Retinal pigment epithelial cell (primary cell): ENCODE data around the gene EXOC6B.

Experiments
- DNase-seq: peaks from one replicate; pipeline ENCODE4 v3.0.0-alpha.2; 2010; ENCODE audit warnings: low read depth
- H3K4me3 ChIP-seq: 2 replicates; pipeline ENCODE4 v1.5.1; 2011; ENCODE audit warnings: mild to moderate bottlenecking, low read length, control low read depth, moderate library complexity
- TF ChIP-seq, protein P1 (sequence below): conservative IDR thresholded peaks from 2 replicates; pipeline ENCODE4 v1.5.1; 2011; ENCODE audit warnings: low read depth, low read length, control low read depth, inconsistent platforms

Gene EXOC6B

DNA sequence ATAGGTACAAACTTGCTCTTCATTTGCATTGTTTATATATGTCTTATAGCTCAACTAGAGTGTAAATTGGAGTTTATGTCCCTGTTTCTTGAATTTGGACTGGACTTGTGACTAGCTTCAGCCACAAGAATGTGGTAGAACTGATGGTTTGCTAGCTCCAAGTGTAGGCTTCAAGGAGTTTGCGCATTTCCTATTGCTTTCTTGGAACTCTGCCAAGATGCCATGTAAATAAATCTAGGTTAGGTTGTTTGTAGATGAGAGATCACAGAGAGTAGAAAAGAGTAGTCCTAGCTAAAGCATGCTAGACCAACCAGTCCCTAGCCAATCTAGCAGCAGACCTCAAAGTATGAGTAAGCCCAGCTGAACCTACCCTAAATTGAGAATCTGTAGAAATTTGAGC is 495.2 kb downstream of the EXOC6B start:
- no peak for DNase-seq
- H3K4me3 ChIP-seq, result no peak overlapping the region
- TF ChIP-seq, protein P1, sequence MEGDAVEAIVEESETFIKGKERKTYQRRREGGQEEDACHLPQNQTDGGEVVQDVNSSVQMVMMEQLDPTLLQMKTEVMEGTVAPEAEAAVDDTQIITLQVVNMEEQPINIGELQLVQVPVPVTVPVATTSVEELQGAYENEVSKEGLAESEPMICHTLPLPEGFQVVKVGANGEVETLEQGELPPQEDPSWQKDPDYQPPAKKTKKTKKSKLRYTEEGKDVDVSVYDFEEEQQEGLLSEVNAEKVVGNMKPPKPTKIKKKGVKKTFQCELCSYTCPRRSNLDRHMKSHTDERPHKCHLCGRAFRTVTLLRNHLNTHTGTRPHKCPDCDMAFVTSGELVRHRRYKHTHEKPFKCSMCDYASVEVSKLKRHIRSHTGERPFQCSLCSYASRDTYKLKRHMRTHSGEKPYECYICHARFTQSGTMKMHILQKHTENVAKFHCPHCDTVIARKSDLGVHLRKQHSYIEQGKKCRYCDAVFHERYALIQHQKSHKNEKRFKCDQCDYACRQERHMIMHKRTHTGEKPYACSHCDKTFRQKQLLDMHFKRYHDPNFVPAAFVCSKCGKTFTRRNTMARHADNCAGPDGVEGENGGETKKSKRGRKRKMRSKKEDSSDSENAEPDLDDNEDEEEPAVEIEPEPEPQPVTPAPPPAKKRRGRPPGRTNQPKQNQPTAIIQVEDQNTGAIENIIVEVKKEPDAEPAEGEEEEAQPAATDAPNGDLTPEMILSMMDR, result no peak

DNA sequence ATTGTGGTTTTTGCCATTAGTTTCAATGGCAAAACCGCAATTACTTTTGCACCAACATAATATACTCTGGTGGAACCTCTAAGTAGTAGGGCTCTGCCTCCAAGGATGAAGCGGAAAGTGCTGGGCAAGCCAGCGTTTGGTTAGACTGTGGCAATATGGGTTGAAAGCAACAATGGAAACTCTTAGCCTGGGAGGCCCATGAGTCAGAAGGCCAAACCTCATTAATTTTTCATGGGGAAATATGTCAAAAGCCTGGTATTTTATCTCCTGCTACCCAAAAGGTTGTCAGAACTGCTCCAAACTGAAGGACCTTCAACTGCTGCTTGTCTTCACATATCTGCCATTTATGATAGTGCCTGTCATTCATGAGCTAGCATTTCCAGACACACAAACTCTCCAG is 499.1 kb downstream of the EXOC6B start:
- TF ChIP-seq, protein P1, result no peak
- DNase-seq, result no peak
- no peak overlapping the region for H3K4me3 ChIP-seq

- H3K4me3 ChIP-seq, result no peak overlapping the region
- TF ChIP-seq, protein P1, result peak; percentile 65
- DNase-seq, result no peak
Observed at GRCh38 chr2:72325592-72326422, 500.0 kb downstream of the EXOC6B start.

DNA sequence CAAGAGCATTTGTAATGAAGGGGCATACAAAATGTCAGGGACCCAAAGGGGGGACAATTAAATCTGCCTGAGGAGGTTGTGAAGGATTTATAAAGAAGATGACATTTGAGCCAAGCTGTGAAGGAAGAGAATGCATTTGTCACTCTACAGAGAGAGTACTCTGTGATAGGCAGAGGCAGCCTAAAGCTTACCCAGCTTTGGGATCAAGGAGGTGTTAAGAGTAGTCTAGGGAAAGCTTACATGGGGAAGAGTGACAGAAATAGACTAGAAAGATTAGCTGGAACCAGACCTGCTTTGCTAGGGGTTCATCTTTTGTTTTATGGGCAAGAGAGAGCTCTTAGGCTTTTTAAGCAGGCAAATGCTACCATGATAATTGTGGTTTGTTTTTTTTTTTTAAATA is 509.1 kb downstream of the EXOC6B start:
- TF ChIP-seq, protein P1, result no peak
- no peak overlapping the region for H3K4me3 ChIP-seq
- DNase-seq, result no peak

DNA sequence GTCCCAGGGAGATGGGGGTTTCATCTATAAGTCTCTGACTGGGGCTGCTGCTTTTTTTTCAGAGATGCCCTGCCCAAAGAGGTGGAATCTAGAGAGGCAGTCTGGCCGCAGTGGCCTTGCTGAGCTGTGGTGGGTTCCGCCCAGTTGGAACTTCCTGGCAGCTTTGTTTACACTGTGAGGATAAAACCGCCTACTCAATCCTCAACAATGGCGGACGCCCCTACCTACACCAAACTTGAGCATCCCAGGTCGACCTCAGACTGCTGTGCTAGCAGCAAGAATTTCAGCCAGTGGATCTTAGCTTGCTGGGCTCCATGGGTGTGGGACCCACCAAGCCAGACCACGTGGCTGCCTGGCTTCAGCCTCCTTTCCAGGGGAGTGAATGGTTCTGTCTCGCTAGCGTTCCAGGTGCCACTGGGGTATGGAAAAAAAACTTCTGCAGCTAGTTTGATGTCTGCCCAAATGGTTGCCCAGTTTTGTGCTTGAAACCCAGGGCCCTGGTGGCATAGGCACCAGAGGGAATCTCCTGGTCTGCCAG is 525.6 kb downstream of the EXOC6B start:
- TF ChIP-seq, protein P1, result no peak
- DNase-seq, result no peak
- no peak overlapping the region for H3K4me3 ChIP-seq

DNA sequence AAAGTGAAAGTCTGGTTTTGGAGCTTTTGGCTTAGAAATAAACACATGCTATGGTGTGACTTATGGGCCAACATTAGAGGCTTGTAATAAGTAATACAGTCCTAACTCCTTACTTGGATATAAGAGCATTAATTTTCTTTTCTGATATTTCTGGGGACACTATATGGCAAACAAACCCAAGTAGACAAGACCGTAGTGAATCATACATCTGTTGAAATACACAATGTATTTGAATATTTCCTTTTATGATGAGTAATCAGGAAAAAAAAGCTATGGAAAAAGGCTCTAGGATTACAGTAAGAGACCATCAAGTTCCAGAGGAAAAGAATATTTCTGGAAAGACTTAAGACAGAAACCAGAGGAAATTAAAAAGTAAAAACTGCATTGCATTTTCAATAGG is 532.2 kb downstream of the EXOC6B start:
- TF ChIP-seq, protein P1, result no peak
- H3K4me3 ChIP-seq, result no peak overlapping the region
- DNase-seq, result no peak

GRCh38 chr2:72292433-72292832 is 533.4 kb downstream of the EXOC6B start:
- TF ChIP-seq, protein P1, result no peak
- DNase-seq, result no peak
- H3K4me3 ChIP-seq, result no peak overlapping the region
